ENCODE data around the gene CES1.
"Not testable (repeated sequence)": the region's sequence is repeated elsewhere in the genome, so short reads cannot be mapped to it uniquely, and the experiment has no call there.

Gene CES1

DNA sequence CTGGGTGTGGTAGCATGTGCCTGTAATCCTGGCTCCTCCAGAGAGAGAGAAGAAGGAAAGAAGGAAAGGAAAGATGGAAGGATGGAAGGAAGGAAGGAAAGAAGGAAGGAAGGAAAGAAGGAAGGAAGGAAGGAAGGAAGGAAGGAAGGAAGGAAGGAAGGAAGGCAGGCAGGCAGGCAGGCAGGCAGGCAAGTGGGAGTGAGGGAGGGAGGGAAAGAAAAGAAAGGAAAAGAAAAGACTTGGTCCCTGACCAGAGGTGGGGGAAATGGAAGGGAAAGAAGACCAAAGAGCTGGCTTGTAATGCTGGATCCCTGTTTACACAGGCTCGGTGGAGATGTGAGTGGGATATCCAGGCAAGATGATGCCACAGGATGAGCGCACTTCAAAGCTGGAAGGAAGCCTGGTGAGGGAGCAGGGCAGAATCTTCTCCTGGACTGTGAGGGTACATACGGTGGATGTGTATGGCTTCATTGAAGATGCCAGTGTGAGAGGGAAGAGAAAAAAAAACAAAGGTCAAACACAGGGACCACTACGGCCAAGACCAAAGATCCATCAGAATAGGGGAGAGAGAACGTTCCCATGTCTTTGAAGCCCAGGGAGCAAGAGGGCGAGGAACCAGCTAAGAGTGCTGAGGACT is 2.1 kb downstream of the CES1 start:
- DNase-seq: no peak

DNA sequence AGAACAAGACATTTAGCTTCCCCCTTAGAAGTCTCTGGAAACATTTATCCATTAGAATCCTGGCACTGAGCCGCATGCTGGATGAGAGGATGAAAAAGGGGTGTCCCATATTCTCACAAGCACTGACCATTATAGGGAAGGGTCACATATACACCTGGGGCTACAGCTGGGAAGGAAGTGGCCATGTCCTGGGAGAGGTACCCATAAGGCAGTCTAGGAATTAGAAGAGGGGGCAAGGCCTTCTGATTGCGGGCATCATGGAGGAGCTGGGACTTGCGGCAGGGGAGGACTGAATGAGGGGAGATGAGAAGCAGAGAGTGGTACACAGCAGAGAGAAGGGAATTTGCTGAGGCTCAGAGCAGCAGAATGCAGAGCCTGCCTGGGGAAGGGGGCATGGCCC is 3.7 kb downstream of the CES1 start:
- DNase-seq: not testable (repeated sequence)

DNA sequence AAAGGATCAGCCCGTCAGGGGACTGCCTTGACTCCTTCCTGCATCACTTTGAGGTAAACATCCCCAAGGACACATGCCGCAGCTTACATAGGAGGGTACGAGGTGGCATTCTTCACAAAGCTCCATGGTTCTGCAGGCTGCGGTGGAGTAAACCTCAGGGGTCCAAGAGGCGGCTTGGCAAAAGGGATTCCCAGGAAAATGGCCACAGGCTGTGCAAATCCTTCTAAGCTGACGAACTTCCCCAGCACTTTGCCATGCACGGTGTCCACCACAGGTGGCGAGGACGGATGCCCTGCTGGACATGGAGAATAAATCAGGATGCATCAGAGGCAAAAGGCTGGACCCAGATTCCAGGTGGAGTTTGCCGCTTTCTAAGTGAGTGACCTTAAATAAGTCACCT is 4.2 kb downstream of the CES1 start:
- DNase-seq: no peak

DNA sequence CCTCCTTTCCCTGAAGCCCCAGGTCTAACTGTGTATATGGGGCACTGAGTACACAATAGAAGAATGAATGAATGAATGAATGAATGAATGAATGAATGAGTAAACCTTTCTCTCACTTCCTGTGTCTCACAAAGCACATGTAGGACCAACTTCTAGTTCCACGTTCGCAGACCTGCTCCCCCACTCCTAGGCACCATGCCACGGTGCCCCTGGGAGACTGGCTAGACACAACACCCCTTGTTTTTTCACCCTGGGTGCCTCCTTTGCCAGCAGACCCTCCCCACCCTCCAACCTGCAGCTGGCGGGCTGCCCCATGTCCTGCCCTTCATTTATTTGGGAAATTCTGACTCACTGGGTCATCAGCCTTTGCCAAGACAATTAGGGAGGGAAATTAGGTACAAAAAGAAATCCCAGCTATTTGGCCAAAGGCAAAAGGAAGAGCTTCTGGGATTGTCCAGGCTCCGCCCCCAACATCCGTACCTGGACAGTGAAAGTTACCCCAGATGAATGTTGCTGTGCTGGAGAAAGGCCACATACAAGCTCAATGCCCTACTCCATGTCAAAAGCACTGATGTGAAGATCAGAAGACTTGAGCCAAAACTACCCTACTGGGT is 7.7 kb downstream of the CES1 start:
- DNase-seq: no peak

DNA sequence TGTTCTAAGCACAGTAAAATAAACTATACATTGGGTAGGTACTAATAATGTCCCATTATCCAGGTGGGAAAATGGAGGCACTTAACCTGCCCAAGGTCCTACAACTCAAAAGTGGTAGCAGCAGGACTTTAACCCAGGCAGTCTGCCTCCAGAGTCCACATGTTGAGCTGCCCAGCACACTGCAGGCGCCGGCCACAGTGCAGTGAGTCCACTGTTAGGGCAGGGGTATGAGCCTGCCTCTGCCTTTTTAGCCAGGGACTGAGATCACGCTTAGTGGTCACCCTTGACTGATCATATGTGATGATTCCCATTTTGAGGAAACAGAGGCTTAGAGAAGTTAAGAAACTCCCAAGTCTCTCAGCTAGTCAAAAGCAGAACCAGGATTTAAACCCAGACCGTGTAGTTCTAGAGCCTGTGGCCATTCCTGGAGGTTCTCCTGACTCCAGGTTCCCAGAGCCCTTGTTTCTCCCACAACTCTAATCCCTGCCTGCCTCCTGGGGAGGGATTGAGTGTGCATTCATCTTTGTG is 8.4 kb downstream of the CES1 start:
- DNase-seq: no peak

DNA sequence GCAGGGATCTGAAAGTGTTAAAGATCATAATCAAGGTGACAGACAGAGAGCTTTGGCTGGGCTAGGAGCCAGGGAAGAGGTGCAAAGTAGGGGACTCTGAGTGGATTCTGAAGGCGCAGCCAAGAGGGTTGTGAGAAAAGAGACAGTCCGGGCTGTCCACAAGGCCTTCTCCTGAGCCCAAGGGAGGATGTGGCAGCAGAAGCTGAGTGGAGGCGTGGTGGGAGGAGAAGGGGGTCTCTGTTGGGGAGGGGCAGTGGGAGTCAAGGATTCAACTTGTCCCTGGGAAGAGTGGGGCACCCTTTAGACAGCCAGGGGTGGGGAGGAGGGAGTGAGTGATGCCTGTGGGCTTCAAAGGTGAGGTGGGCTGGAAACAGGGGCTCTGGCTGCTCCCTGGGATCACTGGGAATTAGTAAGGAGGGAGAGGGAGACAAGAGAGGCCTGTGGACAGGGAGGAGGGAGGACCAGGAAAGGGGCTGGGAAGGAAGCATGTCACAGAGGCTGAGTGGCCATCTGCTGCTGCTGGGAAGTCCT is 10.6 kb downstream of the CES1 start:
- no peak for DNase-seq

DNA sequence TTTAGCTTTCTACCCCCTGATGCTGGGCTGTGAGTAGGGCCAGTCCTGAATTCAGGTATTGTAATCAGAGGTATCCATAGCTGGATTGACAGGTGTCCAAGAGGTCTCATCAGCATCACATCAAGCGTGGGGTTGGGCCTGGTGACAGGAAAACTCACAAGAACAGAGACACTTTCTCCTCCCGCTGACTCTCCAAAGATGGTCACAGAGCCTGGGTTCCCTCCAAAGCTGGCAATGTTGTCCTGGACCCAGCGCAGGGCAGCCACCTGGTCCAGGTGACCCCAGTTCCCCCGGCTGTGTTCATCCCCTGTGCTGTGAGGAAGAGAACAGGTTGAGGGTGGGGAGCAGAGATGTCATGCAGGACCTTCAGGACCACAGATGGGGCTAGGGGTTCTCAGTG is 11.7 kb downstream of the CES1 start:
- no peak for DNase-seq

DNA sequence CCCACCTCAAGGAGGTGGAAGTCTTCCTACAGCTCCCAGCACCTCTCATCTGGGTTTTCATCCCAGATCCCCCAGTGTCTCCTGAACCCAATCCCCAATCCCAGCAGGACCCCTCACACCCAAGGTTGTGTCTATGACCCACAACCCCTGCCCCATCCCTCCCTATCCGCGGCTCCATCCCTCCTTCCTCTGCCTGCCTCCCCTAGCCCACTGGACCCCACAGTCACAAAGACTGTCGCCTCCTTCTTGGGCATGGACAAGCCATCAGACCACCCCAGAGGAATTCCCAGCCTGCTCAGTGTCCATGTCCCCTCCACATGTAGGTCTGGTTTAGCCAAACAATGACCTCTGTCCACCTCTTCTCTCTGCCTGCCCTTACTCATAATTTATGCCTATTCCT is 12.3 kb downstream of the CES1 start:
- DNase-seq: no peak

DNA sequence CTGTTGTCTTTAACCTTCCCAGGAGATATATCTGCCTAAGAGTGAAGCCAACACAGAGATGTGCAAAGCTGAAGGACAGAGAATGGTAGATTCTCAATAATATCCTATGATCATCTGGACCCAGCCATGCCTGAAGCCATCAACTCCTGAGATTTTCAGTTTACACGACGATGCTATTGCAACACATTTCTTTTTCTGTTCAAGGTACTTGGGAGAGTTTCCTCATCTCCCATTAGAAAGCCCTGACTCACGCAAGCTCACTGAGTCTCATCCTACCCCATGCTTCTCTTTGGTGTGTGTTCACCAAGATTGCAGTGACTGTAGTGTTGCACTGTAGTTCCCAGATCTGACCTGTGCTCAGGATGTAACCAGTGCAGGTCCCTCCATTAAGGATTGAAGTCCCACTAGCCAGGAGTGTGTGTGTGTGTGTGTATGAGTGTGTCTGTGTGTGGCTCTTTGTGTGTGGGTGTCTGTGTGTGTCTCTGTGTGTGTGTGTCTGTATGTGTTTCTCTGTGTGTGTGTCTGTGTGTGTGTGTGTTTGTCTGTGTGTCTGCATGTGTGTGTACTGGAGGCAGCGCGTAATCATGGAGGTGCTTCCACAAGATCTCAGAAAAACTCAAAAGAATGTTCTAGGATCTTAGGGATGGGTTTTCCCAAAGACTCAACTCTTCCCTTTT is 15.5 kb downstream of the CES1 start:
- DNase-seq: no peak

DNA sequence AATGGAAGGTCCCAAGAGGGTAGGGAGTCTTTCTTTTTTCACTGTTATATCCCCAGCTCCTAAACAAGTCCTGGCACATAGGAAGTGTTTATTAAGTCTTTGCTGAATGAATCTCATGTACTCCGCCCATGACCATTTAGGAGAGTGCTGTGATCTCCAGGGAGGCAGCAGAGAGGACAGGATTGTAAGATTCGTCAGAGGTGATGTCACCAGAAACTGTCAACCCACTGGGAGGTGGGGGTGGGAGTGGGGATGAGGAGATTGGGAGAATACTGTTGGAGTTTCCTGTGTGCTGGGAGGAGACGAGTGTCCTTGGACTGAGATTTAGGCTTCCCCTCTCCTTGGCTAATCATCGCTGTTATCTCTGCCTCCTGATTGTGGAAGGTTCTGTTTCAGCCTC is 16.7 kb downstream of the CES1 start:
- not testable (repeated sequence) for DNase-seq

DNA sequence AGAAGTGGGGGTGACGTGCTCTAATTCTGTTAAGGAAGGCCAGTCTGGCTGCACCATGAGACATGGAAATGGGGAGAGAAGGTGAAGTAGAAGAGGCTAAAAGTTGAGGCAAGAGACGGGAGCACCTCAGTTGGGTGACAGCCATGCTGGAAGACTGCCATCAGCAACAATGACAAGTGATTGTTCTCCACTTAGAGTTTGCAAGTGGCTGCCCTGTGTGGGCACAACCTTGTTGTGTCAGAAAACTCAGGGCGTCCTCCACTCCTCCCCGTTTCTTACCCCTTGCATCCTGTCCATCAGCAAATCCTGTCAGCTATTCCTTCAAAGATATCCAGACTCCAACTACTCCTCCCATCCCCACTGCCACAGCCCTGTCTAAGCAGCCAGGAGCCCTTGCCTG is 17.6 kb downstream of the CES1 start:
- no peak for DNase-seq

DNA sequence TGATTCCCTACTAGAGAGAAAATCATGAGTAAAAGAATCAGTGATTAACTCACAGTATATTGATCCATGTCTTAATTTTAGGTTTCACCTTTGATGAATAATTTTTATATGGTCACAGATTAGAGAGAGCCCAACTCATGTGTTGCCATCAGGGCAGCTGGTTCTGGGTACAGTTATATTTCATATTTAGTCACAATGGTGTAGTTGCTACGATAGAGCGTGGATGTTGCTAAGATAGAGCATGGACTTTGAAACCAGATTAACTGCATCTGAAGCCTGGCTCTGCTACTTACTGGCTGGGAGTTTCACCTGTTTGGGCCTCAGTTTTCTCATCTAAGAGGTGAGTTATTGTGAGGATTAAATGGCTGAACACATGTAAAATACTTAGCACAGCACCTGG is 18.7 kb downstream of the CES1 start:
- not testable (repeated sequence) for DNase-seq

DNA sequence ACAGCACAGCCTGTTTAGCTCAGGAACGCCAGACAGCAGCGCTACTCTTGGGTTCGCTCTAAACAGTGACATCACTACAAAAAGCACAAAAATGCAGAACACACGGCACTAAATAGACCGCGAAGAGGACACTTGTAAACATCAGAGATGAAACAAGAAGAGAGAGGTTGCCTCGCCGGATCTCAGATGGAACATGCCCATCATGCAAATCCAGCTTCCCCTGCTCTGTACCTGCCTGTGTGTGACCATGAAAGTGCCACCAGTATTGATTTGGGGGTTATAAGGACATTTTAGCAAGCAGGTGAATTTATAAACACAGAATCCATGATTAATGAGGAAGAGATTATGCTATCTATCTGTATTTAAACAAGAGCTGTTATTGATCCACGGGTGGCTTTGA is 19.2 kb downstream of the CES1 start:
- DNase-seq: not testable (repeated sequence)

DNA sequence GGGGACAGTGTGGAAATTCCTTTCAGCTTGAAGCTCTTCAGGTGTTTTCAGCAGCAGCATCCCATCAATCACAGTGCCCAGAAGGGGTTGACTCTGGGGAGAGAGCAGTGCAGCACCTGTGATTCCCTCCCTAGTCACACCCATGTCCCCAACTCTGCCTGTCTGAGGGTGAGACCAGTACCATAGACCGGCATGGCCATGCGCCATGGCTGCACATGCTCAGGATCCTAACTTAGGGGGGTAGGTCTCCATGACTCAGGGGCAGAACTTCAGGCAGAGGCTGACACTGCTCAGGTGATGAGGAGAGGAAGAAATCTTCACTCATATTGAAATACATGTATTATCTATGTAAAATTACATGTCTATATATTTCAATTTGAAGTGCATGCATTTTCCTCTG is 19.9 kb downstream of the CES1 start:
- no peak for DNase-seq

DNA sequence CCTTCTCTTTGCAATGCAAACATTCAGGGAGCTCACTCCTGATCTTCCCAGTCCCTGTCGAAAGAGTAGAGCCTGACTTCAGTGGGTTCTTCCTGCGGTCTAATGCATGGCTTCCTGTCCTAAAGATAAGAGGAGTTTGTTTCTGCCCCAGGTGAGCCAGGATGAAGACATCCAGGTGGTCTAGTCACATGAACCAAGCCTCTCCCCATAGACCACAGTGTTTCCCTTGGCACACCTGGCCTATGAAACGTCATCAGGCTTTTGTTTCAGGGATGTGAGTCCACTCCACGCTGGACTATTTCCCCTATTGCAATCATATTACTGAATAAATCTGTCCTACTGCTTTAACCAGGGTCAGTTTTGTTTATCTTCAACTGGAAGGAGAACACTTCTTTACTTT is 21.1 kb downstream of the CES1 start:
- DNase-seq: no peak

DNA sequence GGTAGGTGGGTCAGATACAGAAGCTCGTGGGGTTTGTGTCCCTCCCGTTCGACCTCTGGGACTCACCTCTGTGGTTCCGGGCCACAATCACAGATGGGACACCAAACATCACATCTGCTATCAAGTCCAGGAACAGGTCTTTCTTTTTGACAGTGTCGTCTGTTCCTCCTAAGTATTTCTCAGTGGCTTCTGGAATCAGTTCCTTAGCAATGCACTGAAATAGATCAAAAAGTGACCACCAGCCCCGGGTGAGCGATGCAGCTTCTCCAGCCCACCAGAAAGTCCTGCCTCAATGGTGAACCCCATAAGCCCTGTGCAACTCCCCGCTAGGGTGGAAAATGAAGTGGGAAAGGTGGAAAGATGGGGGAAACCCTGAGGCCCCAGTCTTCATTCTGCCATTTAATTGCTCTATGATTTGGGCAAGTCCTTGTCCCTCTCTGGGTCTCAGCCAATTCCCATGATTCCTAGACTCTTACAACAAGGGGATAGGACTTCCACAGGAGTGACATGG is 22.4 kb downstream of the CES1 start:
- DNase-seq: no peak

DNA sequence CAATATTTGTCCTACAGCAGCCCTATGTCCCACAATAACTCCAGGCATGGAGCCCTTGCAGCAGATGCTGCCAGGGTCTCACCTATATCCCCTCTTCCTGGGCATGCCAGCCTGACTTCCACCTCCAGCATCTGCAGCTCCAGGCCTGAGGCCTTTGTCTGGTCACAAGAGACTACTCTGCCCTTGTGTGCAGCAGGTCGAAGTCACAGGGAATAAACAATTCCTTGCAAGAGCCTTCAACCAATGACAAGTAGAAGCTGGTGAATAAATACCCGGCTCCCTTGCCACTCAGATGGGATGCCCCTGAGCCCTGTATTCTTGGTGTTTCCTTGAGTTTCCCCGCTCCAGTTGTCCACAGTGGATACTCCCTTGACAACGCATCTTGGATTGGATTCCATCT is 23.0 kb downstream of the CES1 start:
- no peak for DNase-seq

DNA sequence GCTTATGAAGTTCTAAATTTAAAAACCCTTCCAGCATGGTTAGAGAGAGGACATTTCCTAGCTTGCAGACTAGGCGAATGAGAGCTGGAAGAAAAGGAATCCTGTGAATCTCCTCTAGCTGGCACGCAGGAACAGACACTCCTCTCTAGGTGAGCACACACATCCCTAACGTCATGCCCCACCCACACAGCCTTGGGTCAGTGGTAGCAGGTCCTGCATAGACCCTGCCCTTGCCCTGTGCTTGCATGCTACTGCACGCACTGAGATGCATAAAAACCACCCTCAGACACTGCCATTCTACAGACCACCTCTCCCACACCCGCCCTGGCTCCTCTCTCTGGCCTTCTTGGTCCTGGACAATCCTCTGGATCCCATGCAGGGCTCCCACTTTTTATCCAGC is 23.5 kb downstream of the CES1 start:
- DNase-seq: no peak

DNA sequence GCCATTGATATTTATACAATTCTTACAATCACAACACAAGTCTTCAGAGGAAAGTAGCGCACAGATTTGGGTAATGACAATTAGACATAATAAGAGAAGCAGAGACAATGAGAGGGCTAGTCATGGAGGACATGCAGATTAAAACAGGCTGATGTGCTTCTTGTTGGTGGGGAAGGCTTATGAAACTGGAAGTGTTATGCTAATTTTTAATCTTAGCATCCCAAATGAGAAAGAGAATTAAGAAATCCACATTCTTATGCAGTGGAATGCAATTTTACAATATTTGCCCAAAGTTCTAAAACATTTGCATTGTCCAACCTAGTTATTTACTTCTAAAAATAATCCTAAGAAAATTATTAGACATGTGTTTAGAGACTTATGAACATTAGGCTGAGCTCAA is 24.6 kb downstream of the CES1 start:
- not testable (repeated sequence) for DNase-seq

DNA sequence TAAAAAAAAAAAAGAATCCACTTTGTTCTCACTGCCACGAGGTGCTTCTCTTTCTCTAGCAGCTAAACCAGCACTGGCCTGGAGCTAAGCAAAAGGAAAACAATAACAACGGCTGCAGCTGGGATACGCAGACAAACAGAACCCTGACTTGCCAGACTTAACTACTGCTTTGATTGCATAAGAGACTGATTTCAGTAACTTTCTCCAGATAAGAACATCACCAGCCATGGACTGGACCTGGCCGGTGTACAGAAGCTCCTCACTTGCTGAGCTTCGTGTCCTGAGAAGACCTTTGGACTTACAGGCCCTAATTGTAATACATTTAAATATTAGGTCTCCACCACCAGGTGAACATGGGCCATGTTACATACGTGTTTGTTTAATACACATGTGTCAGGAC is 27.8 kb downstream of the CES1 start:
- not testable (repeated sequence) for DNase-seq

DNA sequence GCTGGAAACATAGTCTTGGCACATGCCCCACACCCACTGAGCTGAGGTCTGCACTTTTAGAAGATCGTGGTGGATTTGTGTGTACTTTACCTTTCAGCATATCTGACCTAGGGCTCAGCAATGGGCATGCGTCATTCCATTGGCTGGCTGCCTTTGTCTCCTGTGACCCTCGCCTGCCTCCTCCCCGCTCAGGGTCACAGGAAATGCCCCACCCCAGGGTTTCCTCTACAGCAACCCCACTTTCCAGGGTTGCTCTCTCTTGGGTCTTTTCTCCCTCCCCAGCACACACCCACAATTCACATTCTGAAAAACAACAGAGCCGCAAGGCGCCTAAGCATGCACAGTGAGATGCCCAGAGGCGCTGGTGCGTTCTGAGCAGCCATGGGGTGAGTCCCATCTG is 29.2 kb downstream of the CES1 start:
- not testable (repeated sequence) for DNase-seq

DNA sequence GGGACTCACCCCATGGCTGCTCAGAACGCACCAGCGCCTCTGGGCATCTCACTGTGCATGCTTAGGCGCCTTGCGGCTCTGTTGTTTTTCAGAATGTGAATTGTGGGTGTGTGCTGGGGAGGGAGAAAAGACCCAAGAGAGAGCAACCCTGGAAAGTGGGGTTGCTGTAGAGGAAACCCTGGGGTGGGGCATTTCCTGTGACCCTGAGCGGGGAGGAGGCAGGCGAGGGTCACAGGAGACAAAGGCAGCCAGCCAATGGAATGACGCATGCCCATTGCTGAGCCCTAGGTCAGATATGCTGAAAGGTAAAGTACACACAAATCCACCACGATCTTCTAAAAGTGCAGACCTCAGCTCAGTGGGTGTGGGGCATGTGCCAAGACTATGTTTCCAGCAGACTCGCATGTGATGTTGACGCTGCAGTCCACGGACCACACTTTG is 39.9 kb downstream of the CES1 start:
- not testable (repeated sequence) for DNase-seq

DNA sequence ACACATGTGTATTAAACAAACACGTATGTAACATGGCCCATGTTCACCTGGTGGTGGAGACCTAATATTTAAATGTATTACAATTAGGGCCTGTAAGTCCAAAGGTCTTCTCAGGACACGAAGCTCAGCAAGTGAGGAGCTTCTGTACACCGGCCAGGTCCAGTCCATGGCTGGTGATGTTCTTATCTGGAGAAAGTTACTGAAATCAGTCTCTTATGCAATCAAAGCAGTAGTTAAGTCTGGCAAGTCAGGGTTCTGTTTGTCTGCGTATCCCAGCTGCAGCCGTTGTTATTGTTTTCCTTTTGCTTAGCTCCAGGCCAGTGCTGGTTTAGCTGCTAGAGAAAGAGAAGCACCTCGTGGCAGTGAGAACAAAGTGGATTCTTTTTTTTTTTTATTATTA is 41.4 kb downstream of the CES1 start:
- DNase-seq: not testable (repeated sequence)

DNA sequence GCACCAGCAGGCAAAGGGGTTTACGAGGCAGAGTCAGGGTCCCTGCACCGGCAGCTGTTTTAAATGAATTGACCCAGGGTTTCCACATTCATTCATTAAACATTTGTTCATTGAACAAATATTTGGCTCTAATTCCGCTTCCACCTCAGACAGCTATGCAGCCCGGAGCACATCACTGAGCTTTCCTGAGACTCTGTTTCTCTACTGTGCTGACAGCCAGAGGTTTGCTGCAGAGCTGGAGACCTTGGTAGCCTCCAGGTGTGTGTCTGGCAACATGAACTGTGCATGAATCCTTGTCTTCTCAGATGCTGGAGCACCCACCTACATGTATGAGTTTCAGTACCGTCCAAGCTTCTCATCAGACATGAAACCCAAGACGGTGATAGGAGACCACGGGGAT is 42.7 kb downstream of the CES1 start:
- DNase-seq: not testable (repeated sequence)
